Natural killer cell (primary cell): ENCODE measurements around the gene VPS45. TPM values are rescaled to one million over a fixed set of nuclear protein-coding genes. Genes with fewer than 3 reads are reported as not detected.

Experiments used
- ATAC-seq, 3 donors: fragments of 150-1000 bp in 2 of 3; fragments of 200-7000 bp in 1 of 3; cut with Tn5 transposase; 1 replicate in 1 of 3; 2 replicates in 2 of 3; pipeline ENCODE4 v1.10.0; 2021; ENCODE audit warnings: mild to moderate bottlenecking in 2 of 3, moderate library complexity in 2 of 3
- DNase-seq, 2 donors: peaks; one replicate each; pipeline versions ENCODE4 v3.0.0 to v3.0.0-alpha.2; 2013 to 2021; ENCODE audit warnings: mixed read lengths in 1 of 2
- H3K27ac ChIP-seq: one replicate; pipeline ENCODE4 v1.5.1; 2013; ENCODE audit warnings: mild to moderate bottlenecking, low read length
- H3K27me3 ChIP-seq: one replicate; pipeline ENCODE4 v1.6.1; 2013; ENCODE audit warnings: low read length; ENCODE audit not compliant: control insufficient read depth, insufficient read depth
- H3K36me3 ChIP-seq: one replicate; pipeline ENCODE4 v1.6.1; 2013; ENCODE audit warnings: low read length; ENCODE audit not compliant: control insufficient read depth, insufficient read depth
- H3K4me1 ChIP-seq: one replicate; pipeline ENCODE4 v1.6.1; 2013; ENCODE audit warnings: low read length; ENCODE audit not compliant: control insufficient read depth, insufficient read depth
- H3K4me3 ChIP-seq: one replicate; pipeline ENCODE4 v1.5.1; 2013; ENCODE audit warnings: low read length
- H3K9me3 ChIP-seq: one replicate; pipeline ENCODE4 v1.6.1; 2013; ENCODE audit warnings: low read length; ENCODE audit not compliant: control insufficient read depth, insufficient read depth
- H3K27ac Mint-ChIP-seq, 2 donors: one replicate each; pipeline ENCODE4 v1.8.0; 2022; ENCODE audit warnings: mild to moderate bottlenecking in 2 of 2, mixed read lengths in 2 of 2, moderate library complexity in 1 of 2
- H3K27me3 Mint-ChIP-seq, 2 donors: one replicate each; pipeline ENCODE4 v1.8.0; 2022; ENCODE audit warnings: low read depth in 2 of 2, mixed read lengths in 2 of 2
- H3K36me3 Mint-ChIP-seq: one replicate; pipeline ENCODE4 v1.8.0; 2022; ENCODE audit warnings: mixed read lengths
- H3K4me1 Mint-ChIP-seq, 2 donors: one replicate each; pipeline ENCODE4 v1.8.0; 2022; ENCODE audit warnings: mixed read lengths in 2 of 2
- H3K4me3 Mint-ChIP-seq: one replicate; pipeline ENCODE4 v1.8.0; 2022; ENCODE audit warnings: mild to moderate bottlenecking, moderate library complexity, mixed read lengths
- H3K9me3 Mint-ChIP-seq, 2 donors: one replicate each; pipeline ENCODE4 v1.8.0; 2022; ENCODE audit warnings: mixed read lengths in 2 of 2
- WGBS: methylation state at CpG from one replicate; pipeline ENCODE4 v1.1.7; 2013; ENCODE audit warnings: missing lambda C conversion rate; ENCODE audit not compliant: insufficient coverage; 5-methylcytosine and 5-hydroxymethylcytosine counted together
- intact Hi-C: fragments of 100-400 bp; cut with micrococcal nuclease; formaldehyde crosslinking; loops from one replicate; pipeline ENCODE4 v1.14.2; 2022
- total RNA-seq, 4 donors: library from RNA; stranded (reverse); fragments of 120-200 nt in 1 of 4; gene quantifications; one replicate each; pipeline versions ENCODE4 v1.2.3 to v1.2.4, GENCODE V29; 2013 to 2022
- TF ChIP-seq, protein P1 (sequence below): fragments of 200-600 bp; IDR thresholded peaks from one replicate; pipeline ENCODE4 v1.8.0; 2022; ENCODE audit warnings: antibody characterized with exemption

VPS45 gene
- total RNA-seq, 3 donors from 2014 or later (not counting 1 experiment from before 2014, with no cell fraction given), result 28.8 to 41.1 (median 33.0) TPM

- Mint-ChIP-seq H3K36me3 (no peaks in the 10 kb centered on the region), H3K9me3 (no peaks in the 10 kb centered on the region), H3K27me3 (no peaks in the 10 kb centered on the region), H3K4me3 (no peak overlapping the region), H3K27ac (no peak overlapping the region), H3K4me1 (peaks cover 4 to 13% of the 10 kb centered on the region in 2 donors)
- peak overlapping the region; percentile 54 for H3K27ac ChIP-seq
- TF ChIP-seq, protein P1, sequence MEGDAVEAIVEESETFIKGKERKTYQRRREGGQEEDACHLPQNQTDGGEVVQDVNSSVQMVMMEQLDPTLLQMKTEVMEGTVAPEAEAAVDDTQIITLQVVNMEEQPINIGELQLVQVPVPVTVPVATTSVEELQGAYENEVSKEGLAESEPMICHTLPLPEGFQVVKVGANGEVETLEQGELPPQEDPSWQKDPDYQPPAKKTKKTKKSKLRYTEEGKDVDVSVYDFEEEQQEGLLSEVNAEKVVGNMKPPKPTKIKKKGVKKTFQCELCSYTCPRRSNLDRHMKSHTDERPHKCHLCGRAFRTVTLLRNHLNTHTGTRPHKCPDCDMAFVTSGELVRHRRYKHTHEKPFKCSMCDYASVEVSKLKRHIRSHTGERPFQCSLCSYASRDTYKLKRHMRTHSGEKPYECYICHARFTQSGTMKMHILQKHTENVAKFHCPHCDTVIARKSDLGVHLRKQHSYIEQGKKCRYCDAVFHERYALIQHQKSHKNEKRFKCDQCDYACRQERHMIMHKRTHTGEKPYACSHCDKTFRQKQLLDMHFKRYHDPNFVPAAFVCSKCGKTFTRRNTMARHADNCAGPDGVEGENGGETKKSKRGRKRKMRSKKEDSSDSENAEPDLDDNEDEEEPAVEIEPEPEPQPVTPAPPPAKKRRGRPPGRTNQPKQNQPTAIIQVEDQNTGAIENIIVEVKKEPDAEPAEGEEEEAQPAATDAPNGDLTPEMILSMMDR, result no peak
- no peak for DNase-seq
- no peak overlapping the region for H3K4me3 ChIP-seq
- no peaks in the 10 kb centered on the region for H3K27me3 ChIP-seq
- ATAC-seq, result no peak
- intact Hi-C loops, result no loop called here
- peaks cover 27% of the 10 kb centered on the region for H3K36me3 ChIP-seq
- WGBS, result 91% methylated on average over 3 of the region's 3 CpGs
- peaks cover 2% of the 10 kb centered on the region for H3K4me1 ChIP-seq
- no peaks in the 10 kb centered on the region for H3K9me3 ChIP-seq
These were observed 22.4 kb downstream of the VPS45 start for GRCh38 chr1:150089846-150090520.

GRCh38 chr1:150092180-150092791, 24.7 kb downstream of the VPS45 start:
- no peak for ATAC-seq
- no peak for DNase-seq
- Histone ChIP-seq H3K36me3 (peaks cover 25% of the 10 kb centered on the region), H3K9me3 (no peaks in the 10 kb centered on the region), H3K27me3 (no peaks in the 10 kb centered on the region), H3K4me3 (no peak overlapping the region), H3K27ac (no peak overlapping the region), H3K4me1 (peaks cover 2% of the 10 kb centered on the region)
- intact Hi-C loops, result no loop called here
- H3K27me3 Mint-ChIP-seq, result no peaks in the 10 kb centered on the region
- H3K4me3 Mint-ChIP-seq, result no peak overlapping the region
- no peaks in the 10 kb centered on the region for H3K36me3 Mint-ChIP-seq
- WGBS, result no CpG with 5 or more reads among the region's 3 CpGs
- peak overlapping the region in 1 of 2 donors; percentile 63 for H3K27ac Mint-ChIP-seq
- H3K9me3 Mint-ChIP-seq, result no peaks in the 10 kb centered on the region
- peaks cover 4 to 15% of the 10 kb centered on the region in 2 donors for H3K4me1 Mint-ChIP-seq
- TF ChIP-seq, protein P1, result no peak

DNA sequence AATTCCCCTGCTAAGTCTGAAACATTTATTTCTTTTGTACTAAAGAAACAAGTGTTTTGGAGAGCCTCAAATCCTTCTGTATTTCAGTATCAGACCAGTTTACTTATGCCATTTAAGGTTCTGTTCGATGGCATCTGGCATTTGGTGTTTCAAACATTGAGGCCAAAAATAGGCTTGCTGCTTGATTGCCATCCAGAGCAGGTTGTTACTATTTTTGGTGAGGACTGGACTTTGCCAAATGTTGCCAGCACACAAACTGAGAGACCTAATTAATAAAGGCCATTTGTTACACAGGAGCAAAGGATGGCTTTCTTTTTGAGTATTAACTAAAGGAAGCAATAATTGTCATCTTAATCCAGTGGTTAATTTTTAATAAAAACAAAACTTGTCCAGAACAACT, 26.2 kb downstream of the VPS45 start:
- no peaks in the 10 kb centered on the region for H3K27me3 ChIP-seq
- no peaks in the 10 kb centered on the region for H3K9me3 ChIP-seq
- whole genome bisulfite sequencing, result 100% methylated on average over 1 of the region's 1 CpG
- ATAC-seq (no peak), DNase-seq (no peak)
- H3K27ac ChIP-seq, result no peak overlapping the region
- peaks cover 2% of the 10 kb centered on the region for H3K4me1 ChIP-seq
- Mint-ChIP-seq H3K9me3 (no peaks in the 10 kb centered on the region), H3K27me3 (no peaks in the 10 kb centered on the region), H3K36me3 (no peaks in the 10 kb centered on the region), H3K4me1 (peaks cover 4 to 15% of the 10 kb centered on the region in 2 donors), H3K27ac (no peak overlapping the region), H3K4me3 (no peak overlapping the region)
- TF ChIP-seq, protein P1, result no peak
- H3K36me3 ChIP-seq, result peaks cover 22% of the 10 kb centered on the region
- intact Hi-C loops, result no loop called here
- H3K4me3 ChIP-seq, result no peak overlapping the region
